ENCODE measurements around the gene DNASE1L3. TPM values are rescaled to one million over a fixed set of nuclear protein-coding genes. Genes with fewer than 3 reads are reported as not detected.

Gene DNASE1L3
- total and polyA plus RNA-seq, 2 of the 8 experiments (the other 6 are each of a cell fraction or from before 2014, with no cell fraction given): not detected

DNA sequence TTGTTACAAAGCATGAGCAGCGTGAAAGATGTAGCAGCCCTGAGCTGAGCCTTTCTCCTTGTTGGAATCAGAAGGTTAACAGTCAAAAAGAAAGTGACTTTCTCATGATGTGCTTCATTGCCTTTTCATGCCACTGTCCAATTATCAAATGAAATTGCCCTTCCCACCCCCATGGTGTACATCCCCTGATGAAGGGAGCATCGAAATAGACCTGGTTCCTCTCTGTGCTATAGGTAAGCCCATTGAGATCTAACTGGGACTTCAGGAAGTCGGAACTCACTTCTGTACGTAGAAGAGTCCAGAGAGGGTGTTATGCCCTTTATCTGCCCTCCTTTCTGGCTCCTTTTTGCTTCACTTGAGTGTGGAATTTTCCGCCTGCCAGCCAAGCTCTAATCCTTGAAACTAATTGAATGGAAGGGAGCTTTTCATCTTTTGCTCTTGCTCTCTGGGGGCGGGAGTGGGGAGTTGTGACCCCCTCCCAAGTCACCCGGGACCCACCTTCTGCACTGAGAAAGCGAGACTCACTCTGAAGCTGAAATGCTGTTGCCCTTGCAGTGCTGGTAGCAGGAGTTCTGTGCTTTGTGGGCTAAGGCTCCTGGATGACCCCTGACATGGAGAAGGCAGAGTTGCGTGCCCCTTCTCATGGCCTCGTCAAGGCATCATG, 47.8 kb upstream of the DNASE1L3 start:
- POLR2A ChIA-PET (ENCODE audit: partially characterized antibody): interaction anchor here (1.5 kb wide), 1 partner anchor 49 kb away, joined by 3 read pairs; no protein-coding TSS in a partner anchor
- H3K4me2 ChIP-seq (ENCODE audit: insufficient read depth in 1 of 2, low read depth in 2 of 2, low read length in 2 of 2): no peak overlapping the region
- H3K27ac ChIP-seq (ENCODE audit: low read depth, low read length): no peak overlapping the region

More for the DNA sequence above, 47.8 kb upstream of the DNASE1L3 start:
- H2AK5ac ChIP-seq (ENCODE audit: low read depth, low read length): no peak overlapping the region
- H3K9me3 ChIP-seq (ENCODE audit: insufficient read depth in 2 of 2, low read depth in 1 of 2, low read length in 1 of 2): no peaks in the 10 kb centered on the region
- no peaks in the 10 kb centered on the region; the same call in 1 of the 2 replicates for H3K79me1 ChIP-seq (ENCODE audit: low read depth, low read length)
- DNase-seq (ENCODE audit: low read depth in 1 of 2, low spot score in 2 of 2) (no peak), FAIRE-seq (no peak)
- H2BK5ac ChIP-seq (ENCODE audit: low read depth, low read length): no peak overlapping the region
- no peak overlapping the region for H3K4ac ChIP-seq (replicated peaks; ENCODE audit: insufficient read length, low read depth, low read length)
- H3K14ac ChIP-seq (ENCODE audit: insufficient read length): no peak overlapping the region
- H4K20me1 ChIP-seq (replicated peaks in 1 of 2; ENCODE audit: control insufficient read depth in 1 of 2, insufficient read depth in 2 of 2, low read length in 2 of 2): no peaks in the 10 kb centered on the region
- CTCF ChIA-PET (ENCODE audit: partially characterized antibody): interaction anchor here (0.9 to 1.7 kb wide), 3 partner anchors 18 to 71 kb away, joined by 3 to 6 read pairs (median 3); no protein-coding TSS in a partner anchor
- no peak overlapping the region for H3K4me3 ChIP-seq (ENCODE audit: extremely low read depth in 1 of 4, insufficient read depth in 2 of 4, low read depth in 3 of 4, low read length in 4 of 4)
- H4K8ac ChIP-seq (ENCODE audit: extremely low read depth, insufficient read depth, low read length): no peak overlapping the region
- H3K4me1 ChIP-seq (replicated peaks in 1 of 4; ENCODE audit: control insufficient read depth in 3 of 4, insufficient read depth in 4 of 4, low read length in 3 of 4): no peaks in the 10 kb centered on the region
- no peaks in the 10 kb centered on the region for H3K79me2 ChIP-seq (ENCODE audit: control insufficient read depth in 1 of 2, insufficient read depth in 2 of 2, low read length in 2 of 2)
- peaks cover 2% of the 10 kb centered on the region; the same call in 1 of the 2 replicates for H3K23me2 ChIP-seq (ENCODE audit: low read depth, low read length)
- no peak overlapping the region for H2BK12ac ChIP-seq (ENCODE audit: low read depth, low read length)
- no peak overlapping the region for H4K91ac ChIP-seq (replicated peaks; ENCODE audit: insufficient read length, low read length)
- TF ChIP-seq SP1 (IDR thresholded peaks at IDR 0.05; ENCODE audit: low read depth, low read length) (no peak), KDM1A (IDR thresholded peaks at IDR 0.05; ENCODE audit: borderline replicate concordance, low read length) (no peak), CHD1 (IDR thresholded peaks at IDR 0.05; ENCODE audit: low read depth, low read length) (no peak), ASH2L (IDR thresholded peaks at IDR 0.05; ENCODE audit: low read length) (no peak), BRCA1 (IDR thresholded peaks at IDR 0.05; ENCODE audit: low read depth, low read length) (no peak), ATF3 (IDR thresholded peaks at IDR 0.05; ENCODE audit: insufficient read depth, low read depth, low read length) (no peak), BCL11A (IDR thresholded peaks at IDR 0.05; ENCODE audit: low read depth in 2 of 2, low read length in 2 of 2) (no peak), POLR2A (IDR thresholded peaks at IDR 0.05; ENCODE audit: control extremely low read depth in 1 of 2, low read depth in 2 of 2, low read length in 2 of 2) (no peak), TCF12 (IDR thresholded peaks at IDR 0.05; ENCODE audit: low read depth, low read length) (no peak)
- TF ChIP-seq, protein P1, sequence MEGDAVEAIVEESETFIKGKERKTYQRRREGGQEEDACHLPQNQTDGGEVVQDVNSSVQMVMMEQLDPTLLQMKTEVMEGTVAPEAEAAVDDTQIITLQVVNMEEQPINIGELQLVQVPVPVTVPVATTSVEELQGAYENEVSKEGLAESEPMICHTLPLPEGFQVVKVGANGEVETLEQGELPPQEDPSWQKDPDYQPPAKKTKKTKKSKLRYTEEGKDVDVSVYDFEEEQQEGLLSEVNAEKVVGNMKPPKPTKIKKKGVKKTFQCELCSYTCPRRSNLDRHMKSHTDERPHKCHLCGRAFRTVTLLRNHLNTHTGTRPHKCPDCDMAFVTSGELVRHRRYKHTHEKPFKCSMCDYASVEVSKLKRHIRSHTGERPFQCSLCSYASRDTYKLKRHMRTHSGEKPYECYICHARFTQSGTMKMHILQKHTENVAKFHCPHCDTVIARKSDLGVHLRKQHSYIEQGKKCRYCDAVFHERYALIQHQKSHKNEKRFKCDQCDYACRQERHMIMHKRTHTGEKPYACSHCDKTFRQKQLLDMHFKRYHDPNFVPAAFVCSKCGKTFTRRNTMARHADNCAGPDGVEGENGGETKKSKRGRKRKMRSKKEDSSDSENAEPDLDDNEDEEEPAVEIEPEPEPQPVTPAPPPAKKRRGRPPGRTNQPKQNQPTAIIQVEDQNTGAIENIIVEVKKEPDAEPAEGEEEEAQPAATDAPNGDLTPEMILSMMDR (IDR thresholded peaks at IDR 0.05; ENCODE audit: control extremely low read depth in 1 of 3, insufficient read depth in 1 of 3, low read depth in 1 of 3, low read length in 3 of 3): no peak
- no peak overlapping the region for H3K23ac ChIP-seq (ENCODE audit: insufficient read length)
- H2BK120ac ChIP-seq (replicated peaks; ENCODE audit: low read depth, low read length): no peak overlapping the region
- no peak overlapping the region for H2BK15ac ChIP-seq (ENCODE audit: low read length)
- H3K27me3 ChIP-seq (replicated peaks in 1 of 4; ENCODE audit: control insufficient read depth in 3 of 4, extremely low read depth in 1 of 4, insufficient read depth in 3 of 4, low read length in 3 of 4): no peaks in the 10 kb centered on the region
- no peak overlapping the region for H3K18ac ChIP-seq (ENCODE audit: extremely low read depth, low read length)
- no peak overlapping the region for H2AFZ ChIP-seq (ENCODE audit: low read length)
- no peak overlapping the region for H2BK20ac ChIP-seq (ENCODE audit: low read length)
- no peaks in the 10 kb centered on the region for H3K36me3 ChIP-seq (ENCODE audit: control insufficient read depth in 2 of 4, insufficient read depth in 4 of 4, low read length in 3 of 4)
- no peak overlapping the region for H4K5ac ChIP-seq (ENCODE audit: insufficient read length, low read depth, low read length)
- H3K56ac ChIP-seq (replicated peaks; ENCODE audit: insufficient read length, low read depth, low read length): no peak overlapping the region
- WGBS, 2 experiments (ENCODE audit: extremely low coverage in 1 of 2, insufficient coverage in 1 of 2, insufficient read length in 1 of 2, insufficient replicate concordance in 2 of 2, low coverage in 1 of 2, low lambda C conversion rate in 2 of 2, missing lambda C conversion rate in 1 of 2): 90% methylated on average over 10 of the region's 10 CpGs; no CpG with 5 or more reads in 1 of the 2 experiments
- H3K9ac ChIP-seq (replicated peaks in 1 of 4; ENCODE audit: extremely low read depth in 1 of 4, low read depth in 3 of 4, low read length in 3 of 4): no peak overlapping the region

All from H1 (cell line).